ENCODE measurements around the gene RTL10.

The RTL10 gene

DNA sequence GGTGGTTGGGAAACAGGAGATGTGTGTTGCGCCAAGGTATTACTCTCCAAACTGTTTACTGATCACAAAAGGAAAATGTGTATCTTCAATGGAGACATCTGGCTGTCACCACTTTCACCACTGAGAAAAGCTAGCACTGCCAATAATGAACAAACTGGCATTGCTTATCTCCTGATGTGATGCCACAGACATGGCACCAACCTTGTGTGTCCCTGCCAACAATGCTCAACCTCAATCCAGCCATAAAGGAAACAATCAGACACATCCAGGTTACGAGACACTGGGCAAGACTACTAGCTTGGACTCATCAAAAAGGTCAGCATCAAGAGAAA lies 28.1 kb downstream of the RTL10 start:
- in situ Hi-C loops (cut with MboI; ENCODE audit: low sequenced_read_pairs): no loop called here

DNA sequence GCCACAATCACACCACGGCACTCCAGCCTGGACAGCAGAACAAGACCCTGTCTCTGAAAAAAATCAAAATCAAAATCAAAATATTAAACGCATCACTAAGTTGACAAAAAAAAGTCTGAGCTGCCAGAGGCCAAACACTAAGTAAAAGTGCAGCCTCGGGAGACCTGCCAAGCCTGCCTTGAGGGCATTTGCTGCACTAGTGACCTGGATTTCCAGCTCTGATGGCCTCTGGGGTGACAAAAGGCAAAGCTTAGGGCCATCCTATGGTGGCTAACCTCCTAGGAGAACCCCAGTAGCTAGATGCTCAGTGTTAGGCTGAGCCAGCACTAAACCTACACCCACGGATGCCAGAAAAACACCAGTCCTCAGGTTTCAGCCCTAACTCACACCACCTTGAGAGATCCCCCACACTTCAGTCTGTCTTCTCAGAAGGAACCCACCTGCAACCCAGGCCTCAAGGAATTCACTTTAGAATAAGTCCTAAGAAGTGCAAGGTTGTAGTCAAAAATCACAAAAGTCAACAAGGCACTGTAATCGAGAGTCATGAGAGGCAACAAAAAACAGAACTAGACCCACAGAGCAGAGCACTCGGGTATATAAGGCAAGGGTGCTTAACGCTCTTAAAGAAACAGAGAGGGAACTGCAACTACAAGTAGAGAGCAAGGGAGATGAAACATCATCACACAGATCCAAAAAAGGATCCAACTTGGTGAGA lies 28.6 kb downstream of the RTL10 start:
- in situ Hi-C loops (cut with MboI; ENCODE audit: low sequenced_read_pairs): no loop called here

- in situ Hi-C loops (cut with MboI; ENCODE audit: low sequenced_read_pairs): no loop called here
Measured at GRCh38 chr22:19824926-19825339, 29.7 kb downstream of the RTL10 start.

- in situ Hi-C loops (cut with MboI; ENCODE audit: low sequenced_read_pairs): no loop called here
Measured at GRCh38 chr22:19824212-19824925, 30.3 kb downstream of the RTL10 start.

- in situ Hi-C loops (cut with MboI; ENCODE audit: low sequenced_read_pairs): no loop called here
Measured at GRCh38 chr22:19823902-19824211, 30.8 kb downstream of the RTL10 start.

DNA sequence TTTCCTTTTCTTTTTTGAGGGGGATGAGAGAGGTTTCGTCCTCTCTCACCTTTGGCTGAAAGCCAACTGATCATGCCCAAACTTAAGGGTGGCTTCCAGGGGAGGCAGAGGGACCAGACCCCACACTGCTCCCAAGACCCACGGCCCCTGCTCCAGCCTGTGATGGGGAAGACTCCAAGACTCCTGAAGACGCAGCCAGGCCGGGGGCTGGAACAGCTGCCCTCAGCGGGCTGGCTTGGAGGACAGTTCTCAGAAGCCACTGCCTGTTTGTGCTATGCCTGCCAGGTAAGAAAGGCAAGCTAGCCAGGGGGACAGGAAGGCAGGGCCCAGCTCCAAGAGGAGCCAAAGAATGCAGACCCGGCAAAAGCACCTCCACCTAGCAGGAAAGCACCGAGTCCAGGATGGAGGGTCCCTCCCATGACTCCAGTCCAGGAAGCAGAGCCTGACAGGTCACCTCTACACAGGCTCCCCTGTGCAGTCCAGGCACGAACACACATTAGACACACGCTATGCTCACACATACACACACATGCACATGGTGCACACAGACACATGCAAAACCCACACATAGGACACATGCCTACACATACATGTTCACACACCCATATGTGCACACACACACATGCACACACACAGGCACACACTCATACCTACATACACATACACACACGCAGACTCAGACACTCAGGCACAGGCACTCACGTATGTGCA lies 31.3 kb downstream of the RTL10 start:
- in situ Hi-C loops (cut with MboI; ENCODE audit: low sequenced_read_pairs): no loop called here

DNA sequence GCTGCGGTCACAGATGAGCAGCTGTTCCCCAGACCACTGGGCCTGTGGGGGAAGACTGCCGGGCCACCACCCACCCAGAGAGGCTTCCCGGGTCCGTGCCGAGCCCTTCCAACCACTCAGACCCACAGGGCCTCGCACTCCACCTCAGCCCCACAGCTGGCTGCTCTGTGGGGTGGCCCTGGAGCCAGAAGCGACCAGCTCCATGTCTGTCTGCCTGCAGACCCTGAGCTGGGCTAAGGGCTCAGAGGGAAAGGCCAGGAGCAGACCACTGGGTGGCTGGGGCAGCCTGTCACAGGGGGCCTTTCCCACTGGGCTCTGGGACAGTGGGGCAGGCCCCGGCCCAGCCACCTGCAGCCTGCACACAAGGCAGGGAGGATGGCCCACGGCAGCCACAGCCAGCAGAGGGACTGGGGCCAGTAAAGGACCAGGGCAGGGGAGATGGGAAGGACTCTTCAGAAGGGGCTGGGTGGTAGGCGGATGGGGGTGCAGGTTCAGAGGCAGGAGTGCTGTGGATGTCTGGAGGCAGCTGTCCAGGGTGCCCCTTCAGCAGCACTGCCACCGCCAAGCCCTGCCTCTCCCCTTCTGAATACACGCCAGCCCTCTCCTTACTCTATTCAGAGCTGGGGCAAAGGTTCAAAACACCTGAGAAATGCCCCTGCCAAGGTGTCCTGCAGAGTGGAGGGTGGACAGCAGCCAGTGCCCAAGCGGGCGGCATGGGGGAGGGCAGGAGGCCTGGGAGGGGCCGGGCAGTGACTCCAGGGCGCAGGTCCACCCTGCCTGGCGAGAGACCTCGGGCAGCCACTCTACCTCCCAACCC lies 32.2 kb downstream of the RTL10 start:
- in situ Hi-C loops (cut with MboI; ENCODE audit: low sequenced_read_pairs): no loop called here

GRCh38 chr22:19821523-19822300 lies 33.0 kb downstream of the RTL10 start:
- in situ Hi-C loops (cut with MboI; ENCODE audit: low sequenced_read_pairs): no loop called here

DNA sequence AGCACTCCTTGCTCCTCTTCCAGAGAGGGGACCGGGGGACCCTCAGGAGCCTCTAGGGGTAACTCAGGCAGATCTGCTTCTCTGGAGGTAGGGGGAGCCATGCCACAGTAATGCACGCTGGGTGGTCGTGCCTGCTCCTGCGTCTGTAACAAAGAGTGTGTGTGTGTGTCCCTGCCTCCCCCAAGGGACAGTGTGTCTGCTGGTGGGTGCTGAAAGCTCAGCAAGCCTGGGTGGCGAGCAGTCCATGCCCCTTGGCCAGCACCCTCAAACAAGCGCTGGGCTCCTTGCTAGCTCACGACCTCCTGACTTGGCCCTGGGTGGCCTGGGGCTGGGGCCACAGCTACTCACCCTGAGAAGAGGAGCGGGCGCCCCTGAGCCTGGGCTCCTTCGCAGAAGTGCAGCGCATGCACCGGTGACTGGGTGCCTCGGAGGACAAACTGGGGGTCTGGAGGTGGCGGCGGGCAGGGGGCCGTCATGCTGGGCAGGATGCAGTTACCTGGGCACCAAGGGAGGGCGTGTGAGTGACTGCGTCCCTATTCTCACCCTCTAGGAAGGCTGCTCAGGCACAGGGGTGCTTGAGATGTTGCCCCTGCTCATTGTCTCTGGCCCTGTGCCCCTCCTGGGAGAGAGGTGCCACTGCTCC lies 33.7 kb downstream of the RTL10 start:
- in situ Hi-C loops (cut with MboI; ENCODE audit: low sequenced_read_pairs): no loop called here

DNA sequence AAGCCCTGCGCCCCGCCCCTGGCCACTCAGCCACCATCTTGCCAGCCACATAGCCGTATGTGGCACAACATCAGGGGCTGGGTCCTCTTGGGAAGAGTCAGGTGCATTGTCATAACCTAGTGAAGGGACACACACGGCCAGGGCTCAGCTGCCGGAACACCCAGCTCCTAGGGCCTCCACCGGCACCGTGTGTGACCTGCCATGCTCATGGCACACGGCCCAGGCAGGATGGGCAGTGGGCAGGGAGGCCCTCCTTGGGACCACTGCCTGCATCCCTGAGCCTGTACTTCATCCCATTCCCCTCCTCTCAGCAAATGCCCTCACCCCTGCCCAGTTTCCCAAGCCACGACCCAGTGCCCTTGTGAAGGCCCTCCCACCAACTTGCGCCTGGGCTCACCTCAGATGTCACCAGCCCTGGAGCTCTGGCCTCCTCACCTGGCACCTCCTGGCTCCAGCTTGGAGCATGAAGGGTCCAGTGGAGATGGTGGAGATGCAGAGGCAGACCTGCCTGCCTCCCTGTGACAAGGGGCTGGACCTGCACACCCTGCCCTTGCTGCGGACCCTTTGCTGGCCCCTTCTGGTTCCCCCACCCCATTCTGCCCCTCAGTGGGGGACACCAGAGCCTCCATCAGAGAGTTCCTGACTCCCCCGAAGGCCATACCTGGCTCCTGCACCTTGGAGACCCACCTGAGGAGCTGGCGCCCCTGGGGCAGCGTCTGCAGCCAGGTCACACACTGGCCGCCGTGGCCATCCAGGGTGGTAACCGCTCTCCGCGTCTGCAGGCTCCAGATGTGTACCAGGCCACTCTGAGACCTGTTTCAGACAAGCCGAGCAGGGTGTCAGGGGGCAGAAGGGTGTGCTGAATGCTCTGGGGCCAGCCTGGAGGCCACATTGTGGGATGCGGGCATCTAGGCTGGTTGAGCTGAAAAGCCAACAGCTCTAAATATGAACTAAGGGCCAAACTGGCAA lies 34.5 kb downstream of the RTL10 start:
- in situ Hi-C loops (cut with MboI; ENCODE audit: low sequenced_read_pairs): no loop called here

GRCh38 chr22:19819208-19819910 lies 35.3 kb downstream of the RTL10 start:
- in situ Hi-C loops (cut with MboI; ENCODE audit: low sequenced_read_pairs): no loop called here

DNA sequence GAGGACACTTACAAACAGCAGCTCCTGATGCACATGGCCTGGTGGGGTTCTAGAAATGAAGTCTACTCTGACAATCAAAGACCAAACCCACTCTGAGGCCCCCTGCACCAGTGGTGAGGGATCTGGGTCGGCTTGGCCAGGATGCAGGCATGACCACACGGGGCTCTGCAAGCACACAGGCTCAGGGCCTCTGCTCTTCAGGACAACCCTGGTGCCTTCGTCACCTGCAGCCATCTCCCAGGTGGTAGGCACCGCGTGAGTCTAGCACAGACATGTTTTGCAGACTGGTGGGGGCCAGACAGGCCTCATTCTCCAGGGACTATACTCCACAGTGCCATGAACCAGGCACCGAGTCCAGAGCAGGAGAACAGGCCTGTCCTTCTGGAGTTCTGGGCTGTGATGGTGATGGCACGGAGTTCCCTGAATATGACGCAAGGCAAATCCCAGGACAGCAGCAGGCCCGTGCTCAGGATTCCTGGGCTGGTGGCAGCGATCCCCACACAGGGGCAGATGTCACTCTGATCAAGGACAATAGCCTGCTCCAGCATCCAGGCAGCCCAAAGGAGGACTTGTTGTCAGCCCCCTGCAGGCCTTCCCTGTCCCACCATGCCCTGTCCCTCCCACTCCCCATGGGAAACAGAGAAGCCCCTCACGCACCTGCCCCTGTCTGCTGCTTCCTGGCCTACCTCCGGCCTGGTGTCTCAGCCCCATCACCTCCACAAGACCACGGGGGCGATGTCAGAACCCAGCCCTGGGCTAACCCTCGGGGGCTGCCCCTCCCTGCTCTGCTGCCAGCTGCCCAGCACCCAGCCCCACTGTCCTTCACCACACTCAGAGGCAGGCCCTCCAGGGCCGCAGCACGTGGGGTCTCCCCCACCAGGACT lies 36.1 kb downstream of the RTL10 start:
- in situ Hi-C loops (cut with MboI; ENCODE audit: low sequenced_read_pairs): no loop called here

- in situ Hi-C loops (cut with MboI; ENCODE audit: low sequenced_read_pairs): no loop called here
Measured at GRCh38 chr22:19816372-19817119, 38.1 kb downstream of the RTL10 start.

DNA sequence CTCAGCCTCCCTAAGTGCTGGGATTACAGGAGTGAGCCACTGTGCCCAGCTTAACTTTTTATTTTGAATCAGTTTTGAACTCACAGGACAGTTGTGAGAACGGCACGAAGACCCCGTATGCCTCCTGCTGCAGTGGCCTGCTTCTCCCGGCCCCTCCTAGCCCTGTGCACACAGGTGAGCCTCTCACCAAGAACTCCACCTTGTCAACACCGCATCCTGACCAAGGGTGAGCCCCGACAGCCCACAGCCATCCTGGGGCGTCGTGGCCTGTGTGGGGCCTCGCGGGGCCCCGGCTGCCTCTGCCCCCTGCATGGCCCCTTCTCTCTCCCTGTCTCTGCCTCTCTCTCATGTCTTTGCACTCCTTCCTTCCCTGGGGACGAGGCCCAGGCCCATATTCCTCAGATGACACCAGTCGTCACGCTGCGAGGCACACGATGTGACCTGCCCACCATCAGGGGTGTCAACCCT lies 38.8 kb downstream of the RTL10 start:
- in situ Hi-C loops (cut with MboI; ENCODE audit: low sequenced_read_pairs): no loop called here

DNA sequence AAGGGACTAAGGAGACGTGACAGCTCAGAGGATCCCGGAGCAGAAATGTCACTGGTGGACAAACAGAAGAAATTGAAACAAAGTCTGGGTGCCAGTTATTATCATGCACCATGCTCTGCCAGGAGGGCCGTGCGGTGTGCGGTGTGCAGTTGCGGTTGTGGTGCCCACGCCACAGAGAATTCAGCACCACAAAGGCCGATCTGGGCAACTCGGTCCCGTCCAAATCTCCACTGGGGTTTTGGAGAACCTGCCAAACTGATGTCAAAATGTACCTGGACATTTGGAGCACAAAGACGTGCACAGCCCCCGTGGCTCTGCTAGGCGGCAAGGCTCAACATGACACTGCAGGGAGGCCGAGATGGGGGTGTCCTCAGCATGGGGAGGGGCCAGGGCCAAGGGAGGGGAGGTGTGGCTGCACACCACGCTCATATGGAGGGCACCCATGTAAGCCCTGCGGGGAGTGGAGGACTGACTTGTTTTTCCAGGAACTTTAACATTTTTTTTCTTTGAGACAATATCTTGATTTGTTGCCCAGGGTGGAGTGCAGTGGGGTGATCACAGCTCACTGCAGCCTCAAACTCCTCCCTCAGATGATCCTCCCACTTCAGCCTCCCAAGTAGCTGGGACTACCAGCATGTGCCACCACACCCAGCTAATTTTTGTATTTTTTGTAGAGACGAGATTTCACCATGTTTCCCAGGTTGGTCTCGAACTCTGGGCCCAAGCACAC lies 39.4 kb downstream of the RTL10 start:
- in situ Hi-C loops (cut with MboI; ENCODE audit: low sequenced_read_pairs): no loop called here

GRCh38 chr22:19814428-19814827 lies 40.2 kb downstream of the RTL10 start:
- in situ Hi-C loops (cut with MboI; ENCODE audit: low sequenced_read_pairs): no loop called here
